GM21447 (cell line): ENCODE measurements around the gene ZNF592.

Source experiments
- ATAC-seq: cut with Tn5 transposase; IDR thresholded peaks from one replicate; pipeline ENCODE4 v1.9.1; 2021; ENCODE audit not compliant: unreplicated experiment

ZNF592 gene

GRCh38 chr15:84824260-84825007 is 76.0 kb downstream of the ZNF592 start:
- ATAC-seq = no peak

GRCh38 chr15:84826369-84826823 is 78.0 kb downstream of the ZNF592 start:
- ATAC-seq = no peak

- ATAC-seq = no peak
Measured at GRCh38 chr15:84827246-84827645, 78.9 kb downstream of the ZNF592 start.

GRCh38 chr15:84828086-84828908 is 79.9 kb downstream of the ZNF592 start:
- no peak for ATAC-seq

- no peak for ATAC-seq
Measured at GRCh38 chr15:84829428-84829827, 81.0 kb downstream of the ZNF592 start.

- no peak for ATAC-seq
Measured at GRCh38 chr15:84830036-84830435, 81.6 kb downstream of the ZNF592 start.

GRCh38 chr15:84831028-84831427 is 82.6 kb downstream of the ZNF592 start:
- no peak for ATAC-seq

- ATAC-seq = no peak
Measured at GRCh38 chr15:84831613-84832012, 83.2 kb downstream of the ZNF592 start.

- no peak for ATAC-seq
Measured at GRCh38 chr15:84832448-84833040, 84.2 kb downstream of the ZNF592 start.

- no peak for ATAC-seq
Measured at GRCh38 chr15:84833447-84834228, 85.2 kb downstream of the ZNF592 start.

- no peak for ATAC-seq
Measured at GRCh38 chr15:84834229-84834955, 86.0 kb downstream of the ZNF592 start.

- ATAC-seq = no peak
Measured at GRCh38 chr15:84834969-84835368, 86.6 kb downstream of the ZNF592 start.

- ATAC-seq = no peak
Measured at GRCh38 chr15:84835661-84836337, 87.4 kb downstream of the ZNF592 start.

GRCh38 chr15:84836844-84837243 is 88.5 kb downstream of the ZNF592 start:
- no peak for ATAC-seq

GRCh38 chr15:84839714-84840113 is 91.3 kb downstream of the ZNF592 start:
- no peak for ATAC-seq

- ATAC-seq = no peak
Measured at GRCh38 chr15:84840255-84840654, 91.9 kb downstream of the ZNF592 start.

GRCh38 chr15:84840741-84841429 is 92.5 kb downstream of the ZNF592 start:
- ATAC-seq = no peak

- ATAC-seq = no peak
Measured at GRCh38 chr15:84842781-84843180, 94.4 kb downstream of the ZNF592 start.

- no peak for ATAC-seq
Measured at GRCh38 chr15:84844964-84845363, 96.6 kb downstream of the ZNF592 start.
